ENCODE measurements around the gene BRD1.

- no peak for TF ChIP-seq POLR2AphosphoS5 (IDR thresholded peaks at IDR 0.05; ENCODE audit: low read depth, low read length)
- TF ChIP-seq SIN3A (IDR thresholded peaks at IDR 0.05; ENCODE audit: borderline replicate concordance, insufficient read depth, low read length) = no peak
- no peak for TF ChIP-seq TAF1 (IDR thresholded peaks at IDR 0.05; ENCODE audit: borderline replicate concordance, insufficient read depth, low read length)
Measured at GRCh38 chr22:49825944-49826602, 1.6 kb downstream of the BRD1 start.
